Bronchial epithelial cell (primary cell): ENCODE data around the gene PPM1N. TPM values are rescaled to one million over a fixed set of nuclear protein-coding genes. Genes with fewer than 3 reads are reported as not detected.

ENCODE experiments used
- DNase-seq: peaks from one replicate; pipeline ENCODE4 v3.0.0-alpha.2; 2010; ENCODE audit warnings: low read depth
- FAIRE-seq: peaks from 2 replicates; lab custom pipeline; 2011; peaks lifted over from hg19 to GRCh38; lab: Jason Lieb, UNC
- H3K27me3 ChIP-seq: 2 replicates; pipeline ENCODE4 v1.5.1; 2011; ENCODE audit warnings: low read length; ENCODE audit not compliant: control insufficient read depth, insufficient read depth
- H3K36me3 ChIP-seq: 2 replicates; pipeline ENCODE4 v1.5.1; 2011; ENCODE audit warnings: low read length; ENCODE audit not compliant: control insufficient read depth, insufficient read depth
- H3K4me3 ChIP-seq: 2 replicates; pipeline ENCODE4 v1.5.1; 2011; ENCODE audit warnings: mild to moderate bottlenecking, low read depth, low read length, control low read depth
- total RNA-seq: library from RNA; depleted of rRNA; stranded (reverse); fragments of >200 nt; gene quantifications from 2 replicates; pipeline ENCODE4 v1.2.1, GENCODE V29; 2014
- TF ChIP-seq, protein P1 (sequence below): IDR thresholded peaks from 2 replicates; pipeline ENCODE4 v1.5.1; 2011; ENCODE audit warnings: mild to moderate bottlenecking, moderate library complexity, low read length, control low read depth, inconsistent platforms; ENCODE audit not compliant: insufficient read depth, severe bottlenecking

PPM1N gene, protein sequence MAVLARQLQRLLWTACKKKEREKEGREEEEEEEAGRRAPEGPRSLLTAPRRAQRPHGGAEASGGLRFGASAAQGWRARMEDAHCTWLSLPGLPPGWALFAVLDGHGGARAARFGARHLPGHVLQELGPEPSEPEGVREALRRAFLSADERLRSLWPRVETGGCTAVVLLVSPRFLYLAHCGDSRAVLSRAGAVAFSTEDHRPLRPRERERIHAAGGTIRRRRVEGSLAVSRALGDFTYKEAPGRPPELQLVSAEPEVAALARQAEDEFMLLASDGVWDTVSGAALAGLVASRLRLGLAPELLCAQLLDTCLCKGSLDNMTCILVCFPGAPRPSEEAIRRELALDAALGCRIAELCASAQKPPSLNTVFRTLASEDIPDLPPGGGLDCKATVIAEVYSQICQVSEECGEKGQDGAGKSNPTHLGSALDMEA
- total RNA-seq, result 1.4 and 1.6 TPM in 2 replicates

- FAIRE-seq, result no peak
- no peak for DNase-seq
- TF ChIP-seq, protein P1, sequence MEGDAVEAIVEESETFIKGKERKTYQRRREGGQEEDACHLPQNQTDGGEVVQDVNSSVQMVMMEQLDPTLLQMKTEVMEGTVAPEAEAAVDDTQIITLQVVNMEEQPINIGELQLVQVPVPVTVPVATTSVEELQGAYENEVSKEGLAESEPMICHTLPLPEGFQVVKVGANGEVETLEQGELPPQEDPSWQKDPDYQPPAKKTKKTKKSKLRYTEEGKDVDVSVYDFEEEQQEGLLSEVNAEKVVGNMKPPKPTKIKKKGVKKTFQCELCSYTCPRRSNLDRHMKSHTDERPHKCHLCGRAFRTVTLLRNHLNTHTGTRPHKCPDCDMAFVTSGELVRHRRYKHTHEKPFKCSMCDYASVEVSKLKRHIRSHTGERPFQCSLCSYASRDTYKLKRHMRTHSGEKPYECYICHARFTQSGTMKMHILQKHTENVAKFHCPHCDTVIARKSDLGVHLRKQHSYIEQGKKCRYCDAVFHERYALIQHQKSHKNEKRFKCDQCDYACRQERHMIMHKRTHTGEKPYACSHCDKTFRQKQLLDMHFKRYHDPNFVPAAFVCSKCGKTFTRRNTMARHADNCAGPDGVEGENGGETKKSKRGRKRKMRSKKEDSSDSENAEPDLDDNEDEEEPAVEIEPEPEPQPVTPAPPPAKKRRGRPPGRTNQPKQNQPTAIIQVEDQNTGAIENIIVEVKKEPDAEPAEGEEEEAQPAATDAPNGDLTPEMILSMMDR, result peak; percentile 9
Observed at GRCh38 chr19:45498411-45499195, at the start of gene PPM1N. Gene PPM1N (plus strand): TSS chr19:45498443. CDS start chr19:45498473, 30 bp downstream.

DNA sequence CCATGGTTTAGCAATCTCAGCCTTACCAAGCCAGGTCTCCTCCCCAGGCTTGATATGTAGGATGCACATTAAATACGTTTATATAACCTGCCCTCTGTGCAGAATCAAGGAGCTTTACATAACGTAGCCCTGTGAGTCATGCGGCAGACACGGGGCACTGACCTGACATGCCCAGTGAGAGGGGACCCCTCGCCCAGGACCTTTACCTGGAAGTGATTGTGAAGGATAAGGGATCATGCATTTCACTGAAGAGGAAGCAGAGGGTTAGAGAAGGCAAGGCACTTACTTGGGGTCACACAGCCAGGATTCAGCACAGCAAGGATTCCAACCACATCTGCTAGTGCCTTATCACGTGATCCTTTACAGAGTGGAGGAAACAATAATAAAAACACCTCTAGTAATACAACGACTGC, 49.4 kb upstream of the PPM1N start:
- TF ChIP-seq, protein P1, result no peak
- Histone ChIP-seq H3K36me3 (no peaks in the 10 kb centered on the region), H3K27me3 (no peaks in the 10 kb centered on the region), H3K4me3 (no peak overlapping the region)
- FAIRE-seq (peak; percentile 66), DNase-seq (peak; percentile 93)

More at GRCh38 chr19:45498411-45499195, at the start of gene PPM1N:
- Histone ChIP-seq H3K27me3 (no peaks in the 10 kb centered on the region), H3K36me3 (no peaks in the 10 kb centered on the region), H3K4me3 (peak within 1 kb of the TSS; percentile 17)

DNA sequence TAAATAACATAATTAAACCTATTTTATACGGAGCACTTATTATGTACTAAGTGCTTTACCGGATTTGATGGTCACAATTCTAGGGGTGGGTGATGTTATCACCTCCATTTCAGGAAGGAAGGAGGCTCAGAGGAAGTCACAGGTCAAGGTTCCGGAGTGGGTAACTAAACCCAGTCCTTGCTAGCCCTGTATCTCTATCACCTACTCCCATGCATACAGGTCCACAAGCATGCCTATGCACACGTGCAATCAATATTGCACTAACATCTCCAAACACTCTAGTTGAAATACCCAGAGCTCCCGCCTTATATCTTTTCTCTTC, 48.3 kb upstream of the PPM1N start:
- peak overlapping the region; percentile 43 for H3K4me3 ChIP-seq
- DNase-seq, result no peak
- TF ChIP-seq, protein P1, result no peak
- no peaks in the 10 kb centered on the region for H3K36me3 ChIP-seq
- H3K27me3 ChIP-seq, result no peaks in the 10 kb centered on the region
- FAIRE-seq, result no peak

GRCh38 chr19:45451131-45451849, 47.0 kb upstream of the PPM1N start:
- no peak for FAIRE-seq
- H3K4me3 ChIP-seq, result peak overlapping the region; percentile 58
- H3K36me3 ChIP-seq, result no peaks in the 10 kb centered on the region
- peak; percentile 85 for DNase-seq
- no peaks in the 10 kb centered on the region for H3K27me3 ChIP-seq
- TF ChIP-seq, protein P1, result no peak

- Histone ChIP-seq H3K36me3 (no peaks in the 10 kb centered on the region), H3K27me3 (no peaks in the 10 kb centered on the region), H3K4me3 (no peak overlapping the region)
- FAIRE-seq (no peak), DNase-seq (no peak)
- TF ChIP-seq, protein P1, result no peak
Observed at GRCh38 chr19:45451850-45452387, 46.3 kb upstream of the PPM1N start.
